HL-60 (cell line): ENCODE measurements around the gene GPC3.

Experiments used
- DNase-seq, 2 experiments: peaks; one replicate each; pipeline ENCODE4 v3.0.0-alpha.2; 2010 to 2020; ENCODE audit warnings: low read depth in 1 of 2, low spot score in 1 of 2
- H3K27ac ChIP-seq: fragments of 250-450 bp; sonication (Bioruptor Pico); replicated peaks from 2 replicates; pipeline ENCODE4 v1.5.1; 2020; ENCODE audit warnings: mild to moderate bottlenecking, moderate library complexity
- H3K27me3 ChIP-seq: fragments of 250-450 bp; sonication (Bioruptor Pico); 2 replicates; pipeline ENCODE4 v1.5.1; 2021; ENCODE audit warnings: mild to moderate bottlenecking, moderate library complexity; ENCODE audit not compliant: insufficient read depth, poor library complexity, severe bottlenecking
- H3K4me3 ChIP-seq: replicated peaks from 2 replicates; pipeline ENCODE4 v1.5.1; 2011; ENCODE audit warnings: mild to moderate bottlenecking, control low read depth, low read length; ENCODE audit not compliant: insufficient read depth
- GABPA ChIP-seq: IDR thresholded peaks from 2 replicates; pipeline ENCODE4 v1.6.1; 2012; ENCODE audit warnings: low read depth
- POLR2AphosphoS5 ChIP-seq: IDR thresholded peaks from 2 replicates; pipeline ENCODE4 v1.6.1; 2012; ENCODE audit warnings: low read depth
- SPI1 ChIP-seq: IDR thresholded peaks from 2 replicates; pipeline ENCODE4 v1.6.1; 2012; ENCODE audit warnings: low read depth, mild to moderate bottlenecking, borderline replicate concordance
- TF ChIP-seq, protein P1 (sequence below): IDR thresholded peaks from one replicate; pipeline ENCODE4 v1.5.1; 2011; ENCODE audit warnings: low read length, control low read depth, inconsistent platforms; ENCODE audit not compliant: insufficient read depth
- TF ChIP-seq, protein P2 (sequence below): IDR thresholded peaks from 2 replicates; pipeline ENCODE4 v1.6.1; 2012; ENCODE audit warnings: low read depth; ENCODE audit not compliant: insufficient replicate concordance

GPC3 gene

DNA sequence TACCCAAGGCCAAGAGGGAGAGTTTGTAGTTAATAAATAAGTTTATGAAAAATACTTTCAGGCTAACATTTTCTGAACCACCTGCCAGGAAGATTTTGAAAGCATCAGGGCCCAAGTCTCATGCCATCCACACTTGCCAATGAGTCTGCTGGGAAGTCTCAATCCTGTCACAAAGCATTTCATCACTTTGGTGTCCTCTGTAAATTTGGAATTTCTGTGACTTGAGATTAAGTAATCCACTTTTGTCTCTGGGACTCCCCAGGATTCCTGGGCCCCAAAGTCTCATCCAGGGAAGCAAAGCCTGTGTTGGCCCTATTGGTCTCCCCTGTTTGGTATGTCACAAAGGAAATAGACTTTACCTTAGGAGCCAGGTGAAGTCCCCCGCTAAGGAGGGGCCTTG is 470.9 kb downstream of the GPC3 start:
- no peak overlapping the region for H3K4me3 ChIP-seq
- no peak for DNase-seq
- TF ChIP-seq SPI1 (no peak), POLR2AphosphoS5 (no peak), GABPA (no peak)
- TF ChIP-seq, protein P1, sequence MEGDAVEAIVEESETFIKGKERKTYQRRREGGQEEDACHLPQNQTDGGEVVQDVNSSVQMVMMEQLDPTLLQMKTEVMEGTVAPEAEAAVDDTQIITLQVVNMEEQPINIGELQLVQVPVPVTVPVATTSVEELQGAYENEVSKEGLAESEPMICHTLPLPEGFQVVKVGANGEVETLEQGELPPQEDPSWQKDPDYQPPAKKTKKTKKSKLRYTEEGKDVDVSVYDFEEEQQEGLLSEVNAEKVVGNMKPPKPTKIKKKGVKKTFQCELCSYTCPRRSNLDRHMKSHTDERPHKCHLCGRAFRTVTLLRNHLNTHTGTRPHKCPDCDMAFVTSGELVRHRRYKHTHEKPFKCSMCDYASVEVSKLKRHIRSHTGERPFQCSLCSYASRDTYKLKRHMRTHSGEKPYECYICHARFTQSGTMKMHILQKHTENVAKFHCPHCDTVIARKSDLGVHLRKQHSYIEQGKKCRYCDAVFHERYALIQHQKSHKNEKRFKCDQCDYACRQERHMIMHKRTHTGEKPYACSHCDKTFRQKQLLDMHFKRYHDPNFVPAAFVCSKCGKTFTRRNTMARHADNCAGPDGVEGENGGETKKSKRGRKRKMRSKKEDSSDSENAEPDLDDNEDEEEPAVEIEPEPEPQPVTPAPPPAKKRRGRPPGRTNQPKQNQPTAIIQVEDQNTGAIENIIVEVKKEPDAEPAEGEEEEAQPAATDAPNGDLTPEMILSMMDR: no peak
- TF ChIP-seq, protein P2, sequence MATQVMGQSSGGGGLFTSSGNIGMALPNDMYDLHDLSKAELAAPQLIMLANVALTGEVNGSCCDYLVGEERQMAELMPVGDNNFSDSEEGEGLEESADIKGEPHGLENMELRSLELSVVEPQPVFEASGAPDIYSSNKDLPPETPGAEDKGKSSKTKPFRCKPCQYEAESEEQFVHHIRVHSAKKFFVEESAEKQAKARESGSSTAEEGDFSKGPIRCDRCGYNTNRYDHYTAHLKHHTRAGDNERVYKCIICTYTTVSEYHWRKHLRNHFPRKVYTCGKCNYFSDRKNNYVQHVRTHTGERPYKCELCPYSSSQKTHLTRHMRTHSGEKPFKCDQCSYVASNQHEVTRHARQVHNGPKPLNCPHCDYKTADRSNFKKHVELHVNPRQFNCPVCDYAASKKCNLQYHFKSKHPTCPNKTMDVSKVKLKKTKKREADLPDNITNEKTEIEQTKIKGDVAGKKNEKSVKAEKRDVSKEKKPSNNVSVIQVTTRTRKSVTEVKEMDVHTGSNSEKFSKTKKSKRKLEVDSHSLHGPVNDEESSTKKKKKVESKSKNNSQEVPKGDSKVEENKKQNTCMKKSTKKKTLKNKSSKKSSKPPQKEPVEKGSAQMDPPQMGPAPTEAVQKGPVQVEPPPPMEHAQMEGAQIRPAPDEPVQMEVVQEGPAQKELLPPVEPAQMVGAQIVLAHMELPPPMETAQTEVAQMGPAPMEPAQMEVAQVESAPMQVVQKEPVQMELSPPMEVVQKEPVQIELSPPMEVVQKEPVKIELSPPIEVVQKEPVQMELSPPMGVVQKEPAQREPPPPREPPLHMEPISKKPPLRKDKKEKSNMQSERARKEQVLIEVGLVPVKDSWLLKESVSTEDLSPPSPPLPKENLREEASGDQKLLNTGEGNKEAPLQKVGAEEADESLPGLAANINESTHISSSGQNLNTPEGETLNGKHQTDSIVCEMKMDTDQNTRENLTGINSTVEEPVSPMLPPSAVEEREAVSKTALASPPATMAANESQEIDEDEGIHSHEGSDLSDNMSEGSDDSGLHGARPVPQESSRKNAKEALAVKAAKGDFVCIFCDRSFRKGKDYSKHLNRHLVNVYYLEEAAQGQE: no peak
- no peak overlapping the region for H3K27ac ChIP-seq
- no peaks in the 10 kb centered on the region for H3K27me3 ChIP-seq

DNA sequence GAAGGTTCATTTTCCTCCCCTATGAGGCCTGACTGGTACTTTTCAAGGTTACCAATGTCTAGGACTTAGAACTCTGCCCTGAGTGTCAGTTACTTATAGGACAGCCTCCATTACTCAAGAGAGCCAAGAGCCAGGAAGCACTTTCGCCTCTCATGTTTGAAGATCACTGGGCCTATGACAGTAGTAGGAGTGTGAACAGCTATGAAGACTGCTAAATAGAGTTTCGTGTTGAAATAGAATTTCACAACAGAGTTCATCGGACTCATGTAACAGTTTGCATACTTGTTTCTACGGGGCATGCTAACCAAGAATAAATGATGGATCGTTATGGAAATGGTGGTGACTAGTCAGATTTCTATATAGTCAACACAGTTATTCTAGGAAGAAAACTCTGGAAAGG is 472.3 kb downstream of the GPC3 start:
- TF ChIP-seq, protein P2: no peak
- no peak for TF ChIP-seq SPI1
- TF ChIP-seq, protein P1: no peak
- no peak for DNase-seq
- H3K4me3 ChIP-seq: no peak overlapping the region
- H3K27ac ChIP-seq: no peak overlapping the region
- no peaks in the 10 kb centered on the region for H3K27me3 ChIP-seq

DNA sequence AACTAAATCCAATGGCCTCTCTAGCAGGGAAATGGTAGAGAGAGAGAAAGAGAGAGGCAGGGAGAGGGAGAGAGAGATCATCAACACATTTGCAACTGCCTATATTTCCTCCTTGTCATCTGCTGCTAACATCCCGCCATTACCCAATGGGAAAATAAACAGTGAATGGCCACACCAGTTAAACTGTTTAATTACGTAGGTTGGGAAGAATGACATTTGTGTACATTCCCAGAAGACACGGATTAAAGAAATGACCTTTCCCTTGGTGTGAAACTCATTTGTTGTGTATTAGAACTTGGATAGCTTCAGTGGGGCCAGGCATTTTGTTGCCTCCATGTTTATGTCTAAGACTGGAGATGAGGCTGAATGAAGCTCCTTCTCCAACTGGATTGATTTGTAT is 474.4 kb downstream of the GPC3 start:
- H3K27me3 ChIP-seq: no peaks in the 10 kb centered on the region
- no peak overlapping the region for H3K4me3 ChIP-seq
- TF ChIP-seq GABPA: no peak
- no peak for TF ChIP-seq POLR2AphosphoS5
- no peak for TF ChIP-seq SPI1
- TF ChIP-seq, protein P2: no peak
- TF ChIP-seq, protein P1: no peak
- H3K27ac ChIP-seq: no peak overlapping the region
- no peak for DNase-seq
